HAP-1 (cell line): Measurements from ENCODE around the gene SFTPB.
"Not testable (repeated sequence)": the region's sequence is repeated elsewhere in the genome, so short reads cannot be mapped to it uniquely, and the experiment has no call there.

Experiments
- DNase-seq, 2 experiments: peaks; one replicate each; pipeline ENCODE4 v3.0.0-alpha.2; 2016 to 2020; ENCODE audit warnings: low spot score in 2 of 2
- H3K27me3 ChIP-seq: fragments of 250-450 bp; sonication (Bioruptor Pico); 2 replicates; pipeline ENCODE4 v1.5.1; 2020; ENCODE audit warnings: low read depth, mild to moderate bottlenecking, moderate library complexity
- H3K36me3 ChIP-seq: fragments of 250-450 bp; sonication (Bioruptor Pico); replicated peaks from 2 replicates; pipeline ENCODE4 v1.5.1; 2020; ENCODE audit warnings: mild to moderate bottlenecking
- H3K4me1 ChIP-seq: fragments of 250-450 bp; sonication (Bioruptor Pico); 2 replicates; pipeline ENCODE4 v1.5.1; 2020; ENCODE audit warnings: mild to moderate bottlenecking
- H3K4me3 ChIP-seq: fragments of 250-450 bp; sonication (Bioruptor Pico); 2 replicates; pipeline ENCODE4 v1.5.1; 2020; ENCODE audit warnings: mild to moderate bottlenecking, moderate library complexity
- H3K9me3 ChIP-seq: fragments of 250-450 bp; sonication (Bioruptor Pico); 2 replicates; pipeline ENCODE4 v1.5.1; 2020; ENCODE audit warnings: mild to moderate bottlenecking, moderate library complexity
- in situ Hi-C: fragments of 300-500 bp; cut with MboI; formaldehyde crosslinking; loops from 3 replicates; pipeline ENCODE4 v1.14.3; 2020; ENCODE audit warnings: low sequenced_read_pairs, inconsistent platforms, mixed read lengths

SFTPB gene

GRCh38 chr2:85615413-85615728 lies 52.6 kb downstream of the SFTPB start:
- in situ Hi-C loops, result loop anchor here (10.0 kb wide), 1 partner anchor 181 kb away; no protein-coding TSS in a partner anchor
- H3K4me3 ChIP-seq, result peak overlapping the region; percentile 87
- H3K27me3 ChIP-seq, result no peaks in the 10 kb centered on the region
- H3K36me3 ChIP-seq, result peaks cover 12% of the 10 kb centered on the region
- peaks cover 23% of the 10 kb centered on the region for H3K4me1 ChIP-seq
- DNase-seq, result no peak
- H3K9me3 ChIP-seq, result no peaks in the 10 kb centered on the region; the same call in 1 of the 2 replicates

- H3K9me3 ChIP-seq, DNase-seq, H3K27me3 ChIP-seq, H3K4me3 ChIP-seq, H3K36me3 ChIP-seq: not testable (repeated sequence)
- peaks cover 23% of the 10 kb centered on the region for H3K4me1 ChIP-seq
- in situ Hi-C loops, result loop anchor here (10.0 kb wide), 1 partner anchor 180 kb away; no protein-coding TSS in a partner anchor
These were observed 53.2 kb downstream of the SFTPB start for GRCh38 chr2:85614757-85615156.

GRCh38 chr2:85613717-85614515 lies 54.1 kb downstream of the SFTPB start:
- no peak for DNase-seq
- Histone ChIP-seq H3K4me1 (peaks cover 17% of the 10 kb centered on the region), H3K36me3 (peaks cover 14% of the 10 kb centered on the region), H3K27me3 (no peaks in the 10 kb centered on the region), H3K9me3 (no peaks in the 10 kb centered on the region; the same call in 1 of the 2 replicates), H3K4me3 (no peak overlapping the region)
- in situ Hi-C loops, result loop anchor here (10.0 kb wide), 1 partner anchor 179 kb away; no protein-coding TSS in a partner anchor

- Histone ChIP-seq H3K4me3 (peak within 1 kb of the TSS; percentile 86), H3K27me3 (no peaks in the 10 kb centered on the region), H3K9me3 (no peaks in the 10 kb centered on the region; the same call in 1 of the 2 replicates), H3K36me3 (peaks cover 27% of the 10 kb centered on the region), H3K4me1 (peaks cover 11% of the 10 kb centered on the region)
- in situ Hi-C loops, result loop anchor here (10.0 kb wide), 1 partner anchor 177 kb away; no protein-coding TSS in a partner anchor
- peak; percentile 84 to 95 for DNase-seq
These were observed 56.1 kb downstream of the SFTPB start, which contains the start of gene C2orf68 for GRCh38 chr2:85611705-85612587. Gene C2orf68 (minus strand): TSS chr2:85612066. CDS start chr2:85611984, 82 bp downstream.

- no peaks in the 10 kb centered on the region for H3K27me3 ChIP-seq
- H3K9me3 ChIP-seq, result no peaks in the 10 kb centered on the region; the same call in 1 of the 2 replicates
- H3K36me3 ChIP-seq, result peaks cover 27% of the 10 kb centered on the region
- peak overlapping the region; percentile 86 for H3K4me3 ChIP-seq
- H3K4me1 ChIP-seq, result peaks cover 14% of the 10 kb centered on the region
- in situ Hi-C loops, result loop anchor here (10.0 kb wide), 1 partner anchor 176 kb away; no protein-coding TSS in a partner anchor
- no peak for DNase-seq
These were observed 56.7 kb downstream of the SFTPB start for GRCh38 chr2:85611217-85611704.
